Embryonic facial prominence (tissue), 1 donor: ENCODE results near the gene ZBED5.
"Not testable (repeated sequence)": the region's sequence is repeated elsewhere in the genome, so short reads cannot be mapped to it uniquely, and the experiment has no call there.

Experiments used
- DNase-seq: peaks from one replicate; pipeline ENCODE4 v3.0.0-alpha.2; 2016; ENCODE audit errors: extremely low spot score

The ZBED5 gene

DNA sequence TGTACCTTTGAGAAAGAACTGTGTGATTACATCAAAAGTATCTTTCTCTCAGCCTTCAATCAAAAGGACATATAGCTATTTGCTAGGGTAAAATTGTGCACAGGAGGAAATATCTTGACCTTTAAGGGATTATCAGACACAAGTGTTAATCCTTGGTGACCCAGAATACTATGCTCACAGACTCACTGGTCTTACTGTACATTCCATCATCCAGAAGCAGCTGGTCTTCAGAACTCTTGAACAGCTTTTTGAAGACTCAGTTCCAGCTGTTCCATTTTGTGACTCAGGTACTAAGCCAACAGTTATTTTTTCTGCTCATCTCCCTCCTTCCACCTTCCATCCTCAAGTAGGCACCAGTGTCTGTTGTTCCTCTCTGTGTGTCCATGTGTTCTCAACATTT lies 19.8 kb downstream of the ZBED5 start:
- no peak for DNase-seq

DNA sequence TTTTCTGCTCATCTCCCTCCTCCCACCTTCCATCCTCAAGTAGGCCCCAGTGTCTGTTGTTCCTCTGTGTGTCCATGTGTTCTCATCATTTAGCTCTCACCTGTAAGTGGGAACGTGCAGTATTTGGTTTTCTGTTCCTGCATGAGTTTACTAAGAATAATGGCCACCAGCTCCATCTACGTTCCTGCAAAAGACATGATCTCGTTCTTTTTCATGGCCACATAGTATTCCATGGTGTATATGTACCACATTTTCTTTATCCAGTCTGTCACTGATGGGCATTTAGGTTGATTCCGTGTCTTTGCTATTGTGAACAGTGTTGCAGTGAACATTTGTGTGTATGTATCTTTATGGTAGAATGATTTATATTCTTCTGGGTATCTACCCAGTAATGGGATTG lies 21.0 kb downstream of the ZBED5 start:
- DNase-seq, result not testable (repeated sequence)

DNA sequence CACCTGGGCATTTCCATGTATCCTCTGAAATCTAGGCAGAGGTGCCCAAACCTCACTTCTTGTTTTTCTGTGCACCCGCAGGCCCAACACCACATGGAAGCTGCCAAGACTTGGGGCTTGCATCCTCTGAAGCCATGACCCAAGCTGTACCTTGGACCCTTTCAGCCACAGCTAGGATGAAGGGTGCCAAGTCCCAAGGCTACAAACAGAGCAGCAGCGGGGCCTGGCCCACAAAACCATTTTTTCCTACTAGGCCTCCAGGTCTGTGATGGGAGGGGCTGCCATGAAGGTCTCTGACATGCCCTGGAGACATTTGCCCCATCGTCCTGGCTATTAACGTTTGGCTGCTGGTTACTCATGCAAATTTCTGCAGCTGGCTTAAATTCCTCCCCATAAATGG lies 28.7 kb downstream of the ZBED5 start:
- DNase-seq, result no peak

DNA sequence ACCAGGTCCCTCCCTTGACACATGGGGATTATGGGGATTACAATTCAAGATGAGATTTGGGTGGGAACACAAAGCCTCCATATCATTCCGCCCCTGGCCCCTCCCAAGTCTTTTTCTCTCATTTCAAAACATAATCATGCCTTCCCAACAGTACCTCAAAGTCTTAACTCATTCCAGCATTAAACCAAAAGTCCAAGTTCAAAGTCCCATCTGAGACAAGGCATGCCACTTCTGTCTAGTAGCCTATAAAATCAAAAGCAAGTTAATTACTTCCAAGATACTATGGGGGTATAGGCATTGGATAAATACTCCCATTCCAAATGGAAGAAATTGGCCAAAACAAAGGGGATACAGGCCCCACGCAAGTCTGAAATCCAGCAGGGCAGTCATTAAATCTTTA lies 29.5 kb downstream of the ZBED5 start:
- no peak for DNase-seq

DNA sequence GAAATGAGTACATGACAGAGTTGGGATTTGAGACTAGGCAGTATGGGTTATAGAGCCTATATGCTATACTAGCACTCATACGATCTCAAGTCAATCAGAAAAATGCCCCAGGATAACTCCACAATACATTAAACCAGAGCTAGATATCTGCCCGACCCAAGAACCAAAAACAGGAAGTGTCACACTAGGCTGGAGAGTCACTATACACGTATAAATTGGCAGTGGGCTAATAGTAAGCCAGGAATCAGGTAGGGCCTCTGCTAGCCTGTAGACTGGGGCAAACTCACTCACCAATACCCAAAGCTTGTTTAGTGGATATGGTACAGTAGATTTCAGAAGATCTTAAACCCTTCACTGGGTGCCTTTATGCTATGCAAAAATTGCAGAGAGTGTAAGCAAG lies 33.0 kb downstream of the ZBED5 start:
- DNase-seq, result no peak

DNA sequence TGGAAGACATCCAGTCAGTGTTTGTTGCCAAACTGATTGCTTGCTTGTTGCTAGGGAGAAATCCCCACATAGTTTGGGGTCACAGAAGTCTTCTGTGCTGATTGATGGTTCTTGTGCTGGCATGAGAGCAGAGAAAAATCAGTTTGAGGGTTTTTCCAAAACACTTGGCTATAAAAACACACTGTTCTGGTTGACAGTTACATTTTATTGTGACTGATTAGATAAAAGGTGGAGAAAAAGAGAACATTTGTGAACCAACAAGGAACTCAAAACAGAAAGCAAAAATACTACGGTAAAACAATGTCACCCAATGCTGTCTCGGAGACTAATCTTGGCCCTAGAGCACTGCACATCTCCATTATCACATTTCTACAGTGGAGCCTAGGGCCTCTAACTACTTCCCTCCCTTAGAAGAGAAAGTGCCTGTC lies 34.7 kb downstream of the ZBED5 start:
- no peak for DNase-seq

DNA sequence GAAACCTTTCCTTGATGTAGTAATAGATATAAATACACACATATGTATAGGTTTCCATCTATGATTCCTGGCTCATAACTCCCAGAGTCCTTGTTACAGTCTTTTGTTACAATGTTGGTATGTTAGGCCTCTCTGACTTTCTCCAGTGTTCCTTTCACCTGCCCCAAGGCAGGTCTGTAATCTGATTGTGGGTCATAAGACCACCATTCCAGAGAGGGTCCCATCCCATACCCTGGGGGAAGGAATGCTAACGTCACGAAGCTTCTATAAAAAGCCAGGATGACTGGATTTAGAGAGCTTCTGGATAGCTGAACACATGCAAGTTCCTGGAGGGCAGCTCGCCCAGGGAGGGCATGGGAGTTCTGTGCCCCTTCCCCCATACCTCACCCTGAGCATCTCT lies 35.4 kb downstream of the ZBED5 start:
- not testable (repeated sequence) for DNase-seq

DNA sequence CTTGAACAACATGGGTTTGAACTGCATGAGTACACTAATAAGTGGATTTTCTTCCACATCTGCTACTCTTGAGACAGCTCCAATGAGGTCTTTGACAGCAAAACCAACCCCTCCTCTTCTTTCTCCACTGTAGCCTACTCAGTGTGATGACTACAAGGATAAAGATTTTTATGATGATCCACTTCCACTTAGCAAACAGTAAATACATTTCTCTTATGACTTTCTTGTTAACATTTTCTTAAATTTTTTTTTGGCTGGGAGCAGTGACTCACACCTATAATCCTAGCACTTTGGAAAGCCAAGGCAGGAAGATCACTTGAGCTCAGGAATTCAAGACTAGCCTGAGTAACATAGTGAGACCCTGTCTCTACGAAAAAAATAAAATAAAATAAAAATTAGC lies 39.3 kb downstream of the ZBED5 start:
- no peak for DNase-seq

DNA sequence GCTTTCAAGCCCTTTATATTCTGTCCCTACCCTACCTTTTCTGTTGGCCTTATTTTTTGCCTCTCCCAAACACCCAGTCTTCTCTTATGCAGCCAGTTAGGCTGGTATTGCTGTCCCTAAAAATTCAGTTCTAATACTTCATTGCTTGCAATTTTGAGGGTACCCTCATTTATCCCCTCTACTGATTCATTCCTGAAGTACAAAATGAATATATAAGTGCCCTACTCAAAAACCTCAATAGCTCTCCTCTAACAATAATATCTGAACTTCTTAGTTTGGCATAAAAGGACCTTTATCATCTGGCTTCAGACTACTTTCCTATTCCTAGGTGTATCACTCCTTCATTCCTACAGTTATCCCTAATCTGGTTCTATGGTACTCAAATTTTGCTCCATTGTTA lies 43.9 kb downstream of the ZBED5 start:
- no peak for DNase-seq

DNA sequence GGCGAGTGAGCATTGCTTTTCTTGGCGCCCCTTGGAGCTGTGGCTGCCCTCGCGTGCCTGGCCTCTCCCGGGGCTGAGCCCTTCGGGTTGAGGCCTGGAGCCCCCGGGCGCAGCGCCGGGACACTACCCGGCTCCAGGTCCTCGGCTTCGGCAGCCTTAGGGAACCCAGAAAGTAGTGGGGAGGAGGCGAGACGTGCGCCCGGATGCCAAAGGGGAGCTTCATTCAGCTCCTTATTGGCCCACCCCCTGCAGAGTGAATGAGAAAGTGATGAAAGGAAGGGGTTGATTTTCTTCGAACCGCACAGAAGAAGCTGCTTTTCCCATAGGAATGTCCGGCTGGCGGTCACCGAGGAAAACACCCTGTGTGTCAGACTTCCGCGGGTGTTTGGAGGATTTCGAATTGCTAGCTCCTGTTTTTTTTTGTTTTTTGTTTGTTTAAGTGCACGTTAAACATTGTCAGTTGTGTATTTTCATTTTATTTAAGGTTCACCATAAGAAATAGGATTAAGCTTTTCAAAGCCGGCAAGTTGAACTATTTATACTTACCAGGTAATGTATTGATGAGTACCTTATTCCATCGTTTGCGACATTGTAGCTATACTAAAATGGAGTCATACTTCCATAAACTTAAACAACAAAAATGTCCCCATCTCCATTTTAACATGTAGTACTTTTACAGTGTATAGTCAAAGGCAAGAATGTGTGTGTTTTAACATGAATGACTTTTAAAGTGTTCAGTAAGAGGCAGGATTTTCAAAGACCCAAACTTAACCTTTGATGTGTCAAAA lies 48.3 kb downstream of the ZBED5 start:
- peak; percentile 21 for DNase-seq

DNA sequence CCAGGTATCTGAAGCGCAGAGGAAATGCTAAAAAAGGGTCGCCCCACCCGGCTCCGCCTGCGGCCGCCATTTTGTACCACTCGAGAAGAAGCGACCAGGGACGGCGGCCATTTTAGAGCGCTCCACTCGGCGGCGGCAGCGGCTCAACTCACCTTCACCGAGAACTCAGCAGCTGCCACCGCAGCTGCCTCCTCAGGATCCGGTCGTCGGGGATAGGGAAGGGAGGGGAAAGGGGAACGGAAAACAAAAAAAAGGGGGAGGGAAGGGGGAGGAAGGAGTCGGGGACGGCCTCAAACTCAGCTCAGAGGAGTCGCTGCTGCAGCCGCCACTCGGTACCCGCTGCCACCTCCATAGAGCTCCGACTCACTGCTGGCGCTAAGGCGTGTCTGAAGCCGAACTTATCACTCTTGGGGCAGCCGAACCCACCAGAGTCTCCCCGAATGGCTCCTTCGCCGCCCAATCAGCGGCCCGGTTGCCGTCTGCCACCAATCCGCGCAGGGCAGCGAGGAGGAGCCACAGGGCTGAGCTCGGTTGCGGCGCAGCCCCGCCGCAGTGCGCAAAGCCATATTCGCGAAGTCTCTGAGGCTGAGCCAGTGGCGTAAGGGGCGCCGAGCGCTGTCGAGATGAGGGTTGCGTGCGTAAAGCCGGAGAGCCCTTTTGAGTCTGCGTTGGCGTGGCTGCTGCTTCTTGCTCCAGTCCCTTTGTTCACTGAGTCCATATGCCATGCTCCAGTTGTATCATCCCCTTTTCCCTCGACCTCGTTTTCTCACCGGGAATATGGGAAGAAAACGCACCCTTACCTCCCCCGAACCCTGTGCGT lies 49.1 kb downstream of the ZBED5 start, which contains the start of gene EIF4G2:
TSS of gene EIF4G2 (minus strand) at position 374 of the 820 bp plus-strand sequence.
- DNase-seq, result peak; percentile 97

DNA sequence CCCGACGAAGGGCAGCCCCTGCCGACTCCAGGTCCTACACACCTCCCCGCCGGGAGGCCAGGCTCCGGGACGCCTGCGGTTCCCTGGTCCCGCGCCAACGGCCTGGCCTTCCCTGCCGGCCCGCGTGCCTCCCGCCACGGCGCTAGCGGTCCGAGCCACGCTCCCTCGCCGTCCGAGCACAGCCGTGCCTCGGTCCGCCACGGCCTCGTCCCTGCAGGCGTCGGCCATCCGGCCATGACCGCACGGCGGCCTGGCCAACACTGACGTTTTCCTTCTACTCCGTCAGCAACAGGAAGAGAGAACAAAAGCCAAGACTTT lies 49.7 kb downstream of the ZBED5 start:
- no peak for DNase-seq

DNA sequence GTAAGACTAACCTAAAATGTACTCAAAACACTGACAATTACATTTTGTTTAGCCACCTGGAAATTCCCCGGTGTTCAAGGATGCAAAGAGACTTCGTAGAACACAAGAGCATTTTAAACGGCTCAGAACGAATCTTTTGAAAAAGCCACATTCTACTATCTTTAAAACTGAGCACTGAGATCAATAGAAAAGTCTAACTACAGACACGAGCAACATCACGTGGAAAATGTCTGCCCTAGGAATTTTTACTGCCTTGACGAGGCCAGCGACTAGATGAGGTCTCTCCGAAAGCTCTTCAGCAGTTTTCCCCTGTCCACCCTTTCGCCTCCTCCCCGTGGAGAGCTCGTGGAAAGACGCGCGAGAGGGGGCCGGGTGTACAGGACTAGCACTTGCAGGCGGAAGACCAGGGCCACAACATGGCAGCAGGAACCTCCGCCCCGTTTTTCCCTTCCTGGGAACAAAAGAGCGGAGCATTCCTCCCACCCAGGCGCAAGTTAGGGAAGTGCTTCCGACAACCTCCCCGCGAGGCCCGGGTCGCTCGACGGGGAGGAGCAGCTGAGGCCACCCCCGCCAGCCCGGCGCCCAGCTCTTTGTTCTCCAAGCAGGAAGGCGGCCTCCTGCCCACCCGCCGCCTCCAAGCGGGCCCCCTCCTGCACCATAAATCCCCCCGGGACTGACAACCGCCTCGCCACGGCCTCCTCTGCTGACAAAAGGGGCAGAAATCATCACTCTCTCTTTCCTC lies 50.2 kb downstream of the ZBED5 start:
- DNase-seq, result peak; percentile 19

DNA sequence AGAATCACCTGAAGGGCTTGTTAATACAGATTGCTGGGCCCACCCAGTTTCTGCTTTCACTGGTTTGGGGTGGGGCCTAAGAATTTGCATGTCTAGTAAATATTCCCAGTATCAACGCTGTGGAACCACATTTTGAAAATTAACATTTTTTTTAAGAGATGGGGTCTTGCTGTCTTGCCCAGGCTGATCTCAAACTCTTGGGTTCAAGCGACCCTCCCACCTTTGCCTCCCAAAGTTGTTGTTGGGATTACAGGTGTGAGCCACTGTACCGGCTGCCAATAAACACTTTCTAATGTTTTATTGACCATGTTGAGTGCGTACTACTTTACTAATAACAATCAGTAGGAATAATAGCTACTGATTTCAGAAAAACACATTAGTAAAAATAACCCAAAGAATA lies 51.6 kb downstream of the ZBED5 start:
- no peak for DNase-seq

DNA sequence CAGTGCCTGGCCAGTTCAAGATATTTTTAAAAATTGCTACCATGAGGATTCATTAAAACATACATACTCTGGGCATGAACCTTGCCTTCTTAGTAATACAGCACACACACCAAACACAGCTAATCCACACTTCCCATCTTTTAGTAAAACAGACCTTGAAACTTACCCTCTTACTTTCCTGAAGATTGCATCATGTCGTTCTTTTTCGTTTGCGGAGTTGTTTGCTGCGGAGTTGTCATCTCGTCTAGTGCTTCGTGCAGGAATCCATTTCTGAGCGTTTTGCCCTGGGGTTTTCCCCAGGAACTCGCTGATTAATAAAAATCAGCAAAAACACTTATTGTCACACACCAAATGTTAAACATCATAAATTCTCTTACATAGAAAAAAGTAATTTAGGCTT lies 52.1 kb downstream of the ZBED5 start:
- DNase-seq, result no peak

DNA sequence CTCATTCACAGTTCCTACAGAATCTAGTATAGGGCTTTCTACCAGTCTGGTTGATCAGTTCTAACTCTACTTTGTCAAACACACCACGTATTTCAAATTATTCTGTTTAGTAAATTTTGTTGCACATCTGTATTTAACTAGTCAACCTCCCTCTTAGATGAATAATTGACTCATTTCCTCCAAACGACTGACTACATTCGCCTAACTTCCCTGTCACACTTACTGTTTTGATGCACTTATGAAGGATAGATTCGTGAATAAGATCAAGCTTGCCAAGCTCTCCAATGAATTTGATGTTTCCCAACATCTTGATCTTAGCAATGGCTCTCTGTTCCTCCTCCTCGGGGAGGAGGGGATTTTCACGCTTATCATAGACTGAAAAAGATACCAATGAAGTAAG lies 54.2 kb downstream of the ZBED5 start:
- DNase-seq, result no peak
